B cell (primary cell): Measurements from ENCODE around the gene NOL12. TPM values are rescaled to one million over a fixed set of nuclear protein-coding genes. Genes with fewer than 3 reads are reported as not detected.

Source experiments
- ATAC-seq: fragments of 200-7000 bp; cut with Tn5 transposase; one replicate; pipeline ENCODE4 v1.10.0; 2021; ENCODE audit warnings: low read depth, mild to moderate bottlenecking, moderate number of reproducible peaks, moderate library complexity
- CTCF ChIA-PET: fragments of 350-600 bp; sonication (Branson Sonifier 250); formaldehyde crosslinking; loops from one replicate; lab custom pipeline; 2021; ENCODE audit warnings: antibody characterized with exemption, inconsistent platforms; lab: Charles Lee
- POLR2A ChIA-PET: fragments of 350-600 bp; sonication (Branson Sonifier 250); formaldehyde crosslinking; loops from one replicate; lab custom pipeline; 2021; ENCODE audit warnings: antibody characterized with exemption; lab: Charles Lee
- DNase-seq: peaks from one replicate; pipeline ENCODE4 v3.0.0; 2013
- H2AFZ ChIP-seq: 2 replicates; pipeline ENCODE4 v1.6.1; 2012; ENCODE audit warnings: mild to moderate bottlenecking, low read depth, low read length; ENCODE audit not compliant: insufficient read depth, poor library complexity, severe bottlenecking
- H3K27ac ChIP-seq, 2 donors: 1 replicate in 1 of 2; 2 replicates in 1 of 2; pipeline ENCODE4 v1.5.1; 2012 to 2013; ENCODE audit warnings: low read length in 2 of 2, mild to moderate bottlenecking in 2 of 2, moderate library complexity in 1 of 2
- H3K27me3 ChIP-seq, 4 experiments: fragments of 200-600 bp in 1 of 4; sonication (generic) in 1 of 4; replicated peaks in 1 of 4; 1 replicate in 2 of 4; 2 replicates in 2 of 4; pipeline versions ENCODE4 v1.6.1 to v1.7.0; 2013 to 2016; ENCODE audit warnings: low read length in 3 of 4, mild to moderate bottlenecking in 2 of 4, mixed read lengths in 1 of 4, moderate library complexity in 1 of 4; ENCODE audit not compliant: insufficient read depth in 4 of 4, control insufficient read depth in 3 of 4; ENCODE audit errors: control extremely low read depth in 1 of 4
- H3K36me3 ChIP-seq, 2 experiments: replicated peaks in 1 of 2; 1 replicate in 1 of 2; 2 replicates in 1 of 2; pipeline versions ENCODE4 v1.6.1 to v1.7.1; 2013; ENCODE audit warnings: low read length in 1 of 2; ENCODE audit not compliant: insufficient read depth in 2 of 2, control insufficient read depth in 1 of 2; ENCODE audit errors: control extremely low read depth in 1 of 2, extremely low read depth in 1 of 2
- H3K4me1 ChIP-seq, 2 donors: fragments of 200-600 bp in 1 of 2; sonication (generic) in 1 of 2; 1 replicate in 1 of 2; 2 replicates in 1 of 2; pipeline versions ENCODE4 v1.5.1 to v1.6.1; 2013 to 2017; ENCODE audit warnings: low read length in 2 of 2; ENCODE audit not compliant: control insufficient read depth in 2 of 2, insufficient read depth in 2 of 2
- H3K4me2 ChIP-seq: replicated peaks from 2 replicates; pipeline ENCODE3; 2012; ENCODE audit warnings: mild to moderate bottlenecking, low read depth, low read length; ENCODE audit not compliant: poor library complexity, severe bottlenecking
- H3K4me3 ChIP-seq, 5 experiments: fragments of 200-600 bp in 1 of 5; sonication (generic) in 1 of 5; 1 replicate in 3 of 5; 2 replicates in 2 of 5; pipeline versions ENCODE4 v1.5.1 to v1.7.0; 2011 to 2016; ENCODE audit warnings: low read length in 4 of 5, mild to moderate bottlenecking in 4 of 5, low read depth in 2 of 5, control low read depth in 1 of 5, moderate library complexity in 1 of 5; ENCODE audit not compliant: insufficient read depth in 1 of 5; ENCODE audit errors: control extremely low read depth in 1 of 5, extremely low read depth in 1 of 5
- H3K79me2 ChIP-seq: fragments of 200-600 bp; sonication (generic); one replicate; pipeline ENCODE4 v1.6.0; 2016; ENCODE audit warnings: low read length; ENCODE audit not compliant: control insufficient read depth, insufficient read depth
- H3K9ac ChIP-seq: fragments of 200-600 bp; sonication (generic); 2 replicates; pipeline ENCODE4 v1.6.1; 2017; ENCODE audit warnings: mild to moderate bottlenecking, low read length, moderate library complexity
- H3K9me3 ChIP-seq, 3 donors: one replicate each; pipeline versions ENCODE4 v1.6.1 to v1.7.1; 2013; ENCODE audit warnings: low read length in 2 of 3; ENCODE audit not compliant: control insufficient read depth in 2 of 3, insufficient read depth in 1 of 3; ENCODE audit errors: control extremely low read depth in 1 of 3
- H4K20me1 ChIP-seq: 2 replicates; pipeline ENCODE4 v1.6.0; 2012; ENCODE audit warnings: mild to moderate bottlenecking, low read length; ENCODE audit not compliant: insufficient read depth, control insufficient read depth, poor library complexity, severe bottlenecking
- H3K27ac Mint-ChIP-seq: one replicate; pipeline ENCODE4 v1.8.0; 2021; ENCODE audit warnings: mixed read lengths
- H3K27me3 Mint-ChIP-seq: one replicate; pipeline ENCODE4 v1.8.0; 2021; ENCODE audit warnings: mixed read lengths
- H3K4me1 Mint-ChIP-seq: one replicate; pipeline ENCODE4 v1.8.0; 2021; ENCODE audit warnings: mixed read lengths
- H3K4me3 Mint-ChIP-seq: one replicate; pipeline ENCODE4 v1.8.0; 2021; ENCODE audit warnings: mixed read lengths
- H3K9me3 Mint-ChIP-seq: one replicate; pipeline ENCODE4 v1.8.0; 2022; ENCODE audit warnings: mixed read lengths; ENCODE audit not compliant: insufficient read depth
- CTCF ChIP-seq: fragments of 200-600 bp; IDR thresholded peaks from one replicate; pipeline ENCODE4 v1.8.0; 2022; ENCODE audit warnings: antibody characterized with exemption, mild to moderate bottlenecking
- EZH2 ChIP-seq: IDR thresholded peaks from 2 replicates; pipeline ENCODE4 v1.6.1; 2012; ENCODE audit warnings: borderline replicate concordance, low read depth, mild to moderate bottlenecking, moderate library complexity, low read length; ENCODE audit not compliant: insufficient read depth, poor library complexity, severe bottlenecking
- WGBS: methylation state at CpG from one replicate; pipeline ENCODE4 v1.1.5; 2013; ENCODE audit warnings: missing lambda C conversion rate; ENCODE audit not compliant: insufficient coverage; 5-methylcytosine and 5-hydroxymethylcytosine counted together
- intact Hi-C: fragments of 100-400 bp; cut with micrococcal nuclease; formaldehyde crosslinking; loops from one replicate; pipeline ENCODE4 v1.10.0; 2022
- polyA plus RNA-seq: library from polyadenylated mRNA; depleted of rRNA; stranded (reverse); fragments of >200 nt; gene quantifications from 2 replicates; pipeline ENCODE4 v1.2.3, GENCODE V29; 2012
- total RNA-seq, 2 donors: library from RNA; stranded (reverse); fragments of 120-200 nt in 1 of 2; gene quantifications; 1 replicate in 1 of 2; 2 replicates in 1 of 2; pipeline versions ENCODE4 v1.2.3 to v1.2.4, GENCODE V29; 2013 to 2022

NOL12 gene
- total and polyA plus RNA-seq, 2 donors (not counting 1 experiment from before 2014, with no cell fraction given) = 34.7 to 43.1 TPM

- H3K79me2 ChIP-seq = peaks cover 1% of the 10 kb centered on the region
- no peak overlapping the region for H2AFZ ChIP-seq
- H3K4me1 Mint-ChIP-seq = peaks cover 7% of the 10 kb centered on the region
- no peak overlapping the region for H3K27ac Mint-ChIP-seq
- peaks cover 4 to 6% of the 10 kb centered on the region in 2 donors for H3K4me1 ChIP-seq
- intact Hi-C loops = no loop called here
- H3K4me3 Mint-ChIP-seq = no peak overlapping the region
- peaks cover 0 to 4% (median 0%) of the 10 kb centered on the region in 4 experiments for H3K27me3 ChIP-seq
- no peak overlapping the region for H3K27ac ChIP-seq
- H4K20me1 ChIP-seq = no peaks in the 10 kb centered on the region
- H3K9me3 ChIP-seq = no peaks in the 10 kb centered on the region
- WGBS = 82% methylated on average over 8 of the region's 9 CpGs
- DNase-seq (no peak), ATAC-seq (no peak)
- H3K27me3 Mint-ChIP-seq = peaks cover 7% of the 10 kb centered on the region
- TF ChIP-seq EZH2 (no peak), CTCF (no peak)
- no peak overlapping the region for H3K9ac ChIP-seq
- ChIA-PET POLR2A (interaction anchor here (0.7 kb wide), 1 partner anchor 26 kb away, joined by 8 read pairs; no protein-coding TSS in a partner anchor), CTCF (no interaction called here)
- no peaks in the 10 kb centered on the region for H3K9me3 Mint-ChIP-seq
- H3K36me3 ChIP-seq = no peaks in the 10 kb centered on the region
- no peak overlapping the region for H3K4me2 ChIP-seq
- no peak overlapping the region for H3K4me3 ChIP-seq
Measured at GRCh38 chr22:37741312-37741795, 55.2 kb downstream of the NOL12 start.

GRCh38 chr22:37742376-37743171 lies 56.4 kb downstream of the NOL12 start:
- H3K27me3 Mint-ChIP-seq = peaks cover 7% of the 10 kb centered on the region
- ATAC-seq = no peak
- TF ChIP-seq CTCF (no peak), EZH2 (no peak)

More at GRCh38 chr22:37742376-37743171, 56.4 kb downstream of the NOL12 start:
- Histone ChIP-seq H3K36me3 (no peaks in the 10 kb centered on the region), H3K4me3 (no peak overlapping the region), H3K4me2 (no peak overlapping the region), H3K27me3 (peaks cover 0 to 4% (median 0%) of the 10 kb centered on the region in 4 experiments), H3K9me3 (no peaks in the 10 kb centered on the region), H3K79me2 (peaks cover 13% of the 10 kb centered on the region), H4K20me1 (peaks cover 9% of the 10 kb centered on the region), H3K27ac (no peak overlapping the region), H3K4me1 (peaks cover 11 to 15% of the 10 kb centered on the region in 2 donors), H2AFZ (no peak overlapping the region), H3K9ac (no peak overlapping the region)
- Mint-ChIP-seq H3K27ac (no peak overlapping the region), H3K4me1 (peaks cover 13% of the 10 kb centered on the region), H3K9me3 (no peaks in the 10 kb centered on the region), H3K4me3 (no peak overlapping the region)
- POLR2A ChIA-PET = no interaction called here
- CTCF ChIA-PET = interaction anchor here (1.0 kb wide), 1 partner anchor 136 kb away, joined by 4 read pairs; no protein-coding TSS in a partner anchor
- DNase-seq = no peak
- intact Hi-C loops = no loop called here
- 68% methylated on average over 8 of the region's 16 CpGs for WGBS
